Duodenal mucosa (tissue), 2 donors: ENCODE measurements around the gene CPVL.
A peak's percentile ranks its signal among the peaks of the same experiment; 100 is the strongest.

Source experiments
- H3K27ac ChIP-seq: one replicate; pipeline ENCODE4 v1.7.0; 2013; ENCODE audit warnings: low read depth, low read length
- H3K27me3 ChIP-seq, 2 donors: one replicate each; pipeline ENCODE4 v1.7.0; 2013; ENCODE audit warnings: low read length in 2 of 2, control low read depth in 1 of 2; ENCODE audit not compliant: insufficient read depth in 2 of 2, control insufficient read depth in 1 of 2
- H3K36me3 ChIP-seq, 2 donors: one replicate each; pipeline ENCODE4 v1.7.0; 2013; ENCODE audit warnings: low read length in 2 of 2, control low read depth in 1 of 2; ENCODE audit not compliant: insufficient read depth in 2 of 2, control insufficient read depth in 1 of 2
- H3K4me1 ChIP-seq, 2 donors: one replicate each; pipeline ENCODE4 v1.7.0; 2013; ENCODE audit warnings: low read length in 2 of 2, control low read depth in 1 of 2; ENCODE audit not compliant: insufficient read depth in 2 of 2, control insufficient read depth in 1 of 2
- H3K4me3 ChIP-seq, 2 donors: one replicate each; pipeline ENCODE4 v1.7.0; 2013; ENCODE audit warnings: low read length in 2 of 2, low read depth in 1 of 2
- H3K9ac ChIP-seq, 2 donors: one replicate each; pipeline ENCODE4 v1.7.0; 2013; ENCODE audit warnings: low read length in 2 of 2, low read depth in 1 of 2
- H3K9me3 ChIP-seq, 2 donors: one replicate each; pipeline ENCODE4 v1.7.0; 2013; ENCODE audit warnings: low read length in 2 of 2, control low read depth in 1 of 2; ENCODE audit not compliant: control insufficient read depth in 1 of 2

The CPVL gene

GRCh38 chr7:28955718-28956607 is 190.4 kb downstream of the CPVL start:
- H3K4me3 ChIP-seq, result peak overlapping the region; percentile 64 to 79
- no peaks in the 10 kb centered on the region for H3K36me3 ChIP-seq
- H3K9me3 ChIP-seq, result no peaks in the 10 kb centered on the region
- peak overlapping the region; percentile 59 to 79 for H3K9ac ChIP-seq
- peaks cover 23 to 37% of the 10 kb centered on the region in 2 donors for H3K4me1 ChIP-seq
- H3K27me3 ChIP-seq, result peaks cover 6 to 9% of the 10 kb centered on the region in 2 donors
- peak overlapping the region; percentile 17 for H3K27ac ChIP-seq

- H3K9ac ChIP-seq, result peak overlapping the region; percentile 59 to 79
- H3K9me3 ChIP-seq, result no peaks in the 10 kb centered on the region
- no peak overlapping the region for H3K27ac ChIP-seq
- H3K4me1 ChIP-seq, result peaks cover 23 to 37% of the 10 kb centered on the region in 2 donors
- H3K36me3 ChIP-seq, result no peaks in the 10 kb centered on the region
- H3K4me3 ChIP-seq, result peak overlapping the region; percentile 64 to 79
- peaks cover 6 to 9% of the 10 kb centered on the region in 2 donors for H3K27me3 ChIP-seq
These were observed 191.0 kb downstream of the CPVL start for GRCh38 chr7:28955356-28955717.

- peaks cover 6 to 9% of the 10 kb centered on the region in 2 donors for H3K27me3 ChIP-seq
- H3K4me1 ChIP-seq, result peaks cover 23 to 37% of the 10 kb centered on the region in 2 donors
- H3K27ac ChIP-seq, result no peak overlapping the region
- H3K9ac ChIP-seq, result peak overlapping the region in 1 of 2 donors; percentile 79
- H3K36me3 ChIP-seq, result no peaks in the 10 kb centered on the region
- H3K9me3 ChIP-seq, result no peaks in the 10 kb centered on the region
- peak overlapping the region; percentile 64 to 79 for H3K4me3 ChIP-seq
These were observed 191.4 kb downstream of the CPVL start for GRCh38 chr7:28954946-28955345.

GRCh38 chr7:28954471-28954870 is 191.9 kb downstream of the CPVL start:
- Histone ChIP-seq H3K9me3 (no peaks in the 10 kb centered on the region), H3K9ac (no peak overlapping the region), H3K4me3 (no peak overlapping the region), H3K27me3 (peaks cover 6 to 9% of the 10 kb centered on the region in 2 donors), H3K27ac (no peak overlapping the region), H3K4me1 (peaks cover 23 to 37% of the 10 kb centered on the region in 2 donors), H3K36me3 (no peaks in the 10 kb centered on the region)

- H3K4me3 ChIP-seq, result no peak overlapping the region
- no peak overlapping the region for H3K27ac ChIP-seq
- no peaks in the 10 kb centered on the region for H3K9me3 ChIP-seq
- H3K27me3 ChIP-seq, result peaks cover 6 to 9% of the 10 kb centered on the region in 2 donors
- no peaks in the 10 kb centered on the region for H3K36me3 ChIP-seq
- no peak overlapping the region for H3K9ac ChIP-seq
- peaks cover 23 to 37% of the 10 kb centered on the region in 2 donors for H3K4me1 ChIP-seq
These were observed 192.7 kb downstream of the CPVL start for GRCh38 chr7:28953633-28954032.
